ENCODE results near the gene MGAT4B.

The MGAT4B gene

GRCh38 chr5:179825655-179826182, 19.1 kb upstream of the MGAT4B start:
- TF ChIP-seq, protein P1, sequence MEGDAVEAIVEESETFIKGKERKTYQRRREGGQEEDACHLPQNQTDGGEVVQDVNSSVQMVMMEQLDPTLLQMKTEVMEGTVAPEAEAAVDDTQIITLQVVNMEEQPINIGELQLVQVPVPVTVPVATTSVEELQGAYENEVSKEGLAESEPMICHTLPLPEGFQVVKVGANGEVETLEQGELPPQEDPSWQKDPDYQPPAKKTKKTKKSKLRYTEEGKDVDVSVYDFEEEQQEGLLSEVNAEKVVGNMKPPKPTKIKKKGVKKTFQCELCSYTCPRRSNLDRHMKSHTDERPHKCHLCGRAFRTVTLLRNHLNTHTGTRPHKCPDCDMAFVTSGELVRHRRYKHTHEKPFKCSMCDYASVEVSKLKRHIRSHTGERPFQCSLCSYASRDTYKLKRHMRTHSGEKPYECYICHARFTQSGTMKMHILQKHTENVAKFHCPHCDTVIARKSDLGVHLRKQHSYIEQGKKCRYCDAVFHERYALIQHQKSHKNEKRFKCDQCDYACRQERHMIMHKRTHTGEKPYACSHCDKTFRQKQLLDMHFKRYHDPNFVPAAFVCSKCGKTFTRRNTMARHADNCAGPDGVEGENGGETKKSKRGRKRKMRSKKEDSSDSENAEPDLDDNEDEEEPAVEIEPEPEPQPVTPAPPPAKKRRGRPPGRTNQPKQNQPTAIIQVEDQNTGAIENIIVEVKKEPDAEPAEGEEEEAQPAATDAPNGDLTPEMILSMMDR (IDR thresholded peaks at IDR 0.05; ENCODE audit: extremely low read depth, insufficient read depth, missing control alignments), result no peak
- DNase-seq (ENCODE audit: low spot score), result no peak
- in situ Hi-C loops (cut with MboI; ENCODE audit: low pct_unique_long_range_greater_than_20kb, low sequenced_read_pairs, unreplicated experiment), result no loop called here

DNA sequence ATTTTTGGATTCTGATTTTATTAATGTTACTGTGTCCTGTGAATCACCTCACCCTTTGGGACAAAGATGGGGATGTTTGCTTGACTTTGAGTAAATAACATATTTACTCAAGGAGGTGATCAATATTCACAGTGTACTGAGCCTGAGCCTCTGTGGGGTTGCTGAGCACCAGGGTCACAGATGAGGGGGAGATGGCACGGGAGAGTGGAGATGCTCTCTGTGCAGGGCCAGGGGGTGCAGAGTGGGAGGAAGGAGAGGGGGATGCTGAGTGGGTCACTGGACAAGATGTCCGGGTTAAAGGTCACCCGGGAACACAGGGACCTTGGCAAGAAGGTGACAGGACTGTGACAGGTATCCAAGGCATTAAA, 18.1 kb upstream of the MGAT4B start:
- TF ChIP-seq, protein P1 (IDR thresholded peaks at IDR 0.05; ENCODE audit: extremely low read depth, insufficient read depth, missing control alignments), result no peak
- in situ Hi-C loops (cut with MboI; ENCODE audit: low pct_unique_long_range_greater_than_20kb, low sequenced_read_pairs, unreplicated experiment), result no loop called here
- DNase-seq (ENCODE audit: low spot score), result no peak

GRCh38 chr5:179823937-179824744, 17.5 kb upstream of the MGAT4B start:
- in situ Hi-C loops (cut with MboI; ENCODE audit: low pct_unique_long_range_greater_than_20kb, low sequenced_read_pairs, unreplicated experiment), result no loop called here
- TF ChIP-seq, protein P1 (IDR thresholded peaks at IDR 0.05; ENCODE audit: extremely low read depth, insufficient read depth, missing control alignments), result no peak
- DNase-seq (ENCODE audit: low spot score), result no peak

- TF ChIP-seq, protein P1 (IDR thresholded peaks at IDR 0.05; ENCODE audit: extremely low read depth, insufficient read depth, missing control alignments), result no peak
- no peak for DNase-seq (ENCODE audit: low spot score)
- in situ Hi-C loops (cut with MboI; ENCODE audit: low pct_unique_long_range_greater_than_20kb, low sequenced_read_pairs, unreplicated experiment), result no loop called here
Observed at GRCh38 chr5:179822444-179822990, 15.9 kb upstream of the MGAT4B start.

GRCh38 chr5:179822059-179822432, 15.4 kb upstream of the MGAT4B start:
- DNase-seq (ENCODE audit: low spot score), result no peak
- TF ChIP-seq, protein P1 (IDR thresholded peaks at IDR 0.05; ENCODE audit: extremely low read depth, insufficient read depth, missing control alignments), result no peak
- in situ Hi-C loops (cut with MboI; ENCODE audit: low pct_unique_long_range_greater_than_20kb, low sequenced_read_pairs, unreplicated experiment), result no loop called here

DNA sequence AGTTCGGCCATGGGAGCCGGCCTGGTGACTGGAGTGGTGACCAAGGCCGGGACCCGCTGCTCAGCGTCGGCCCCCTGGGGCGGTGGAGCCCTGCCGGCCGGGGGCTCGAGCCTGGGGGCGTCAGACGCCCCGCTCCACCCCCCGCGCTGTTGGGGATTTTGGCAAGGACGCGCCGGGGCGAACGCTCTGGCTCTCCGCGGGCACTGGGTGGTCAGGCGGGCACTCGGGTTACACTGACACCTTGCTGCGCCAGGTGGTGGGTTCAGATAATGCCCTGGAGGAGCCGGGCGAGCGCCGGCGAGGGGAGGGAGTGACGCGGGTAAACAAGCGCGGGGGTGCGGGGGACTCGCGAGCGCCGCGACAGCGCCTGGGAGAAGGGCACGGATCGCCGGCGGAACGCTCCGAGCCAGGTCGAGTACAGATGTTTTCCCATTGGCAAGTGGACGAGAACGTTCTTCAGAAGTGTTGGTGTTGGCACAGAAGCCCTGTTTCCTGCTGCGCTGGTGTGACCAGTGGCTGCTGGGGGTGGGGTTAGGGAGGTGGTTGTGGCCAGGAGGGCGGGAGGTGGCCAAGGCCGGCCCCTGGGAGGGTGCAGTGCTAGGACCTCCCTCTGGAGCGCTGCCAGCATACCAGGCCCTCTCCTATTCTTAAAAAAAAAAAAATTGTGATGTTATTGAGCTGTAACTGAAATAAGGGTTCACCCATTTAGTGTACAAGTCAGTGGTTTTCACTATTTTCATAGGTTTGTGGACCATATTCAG, 14.8 kb upstream of the MGAT4B start:
- peak; percentile 95 for DNase-seq (ENCODE audit: low spot score)
- TF ChIP-seq, protein P1 (IDR thresholded peaks at IDR 0.05; ENCODE audit: extremely low read depth, insufficient read depth, missing control alignments), result peak; percentile 4
- in situ Hi-C loops (cut with MboI; ENCODE audit: low pct_unique_long_range_greater_than_20kb, low sequenced_read_pairs, unreplicated experiment), result no loop called here

All from GM13977 (cell line).